Activated CD8-positive, alpha-beta memory T cell treated with anti-CD3 and anti-CD28 coated beads, Interleukin-2, amount 50 U/mL, for 48 hours (primary cell): ENCODE results near the gene SLC22A4.
A peak's percentile ranks its signal among the peaks of the same experiment; 100 is the strongest.

Source experiments
- DNase-seq: peaks from one replicate; pipeline ENCODE4 v3.0.0-alpha.2; 2020

The SLC22A4 gene

GRCh38 chr5:132275367-132276220, 18.6 kb upstream of the SLC22A4 start:
- DNase-seq: peak; percentile 35

GRCh38 chr5:132277256-132277655, 16.9 kb upstream of the SLC22A4 start:
- no peak for DNase-seq

DNA sequence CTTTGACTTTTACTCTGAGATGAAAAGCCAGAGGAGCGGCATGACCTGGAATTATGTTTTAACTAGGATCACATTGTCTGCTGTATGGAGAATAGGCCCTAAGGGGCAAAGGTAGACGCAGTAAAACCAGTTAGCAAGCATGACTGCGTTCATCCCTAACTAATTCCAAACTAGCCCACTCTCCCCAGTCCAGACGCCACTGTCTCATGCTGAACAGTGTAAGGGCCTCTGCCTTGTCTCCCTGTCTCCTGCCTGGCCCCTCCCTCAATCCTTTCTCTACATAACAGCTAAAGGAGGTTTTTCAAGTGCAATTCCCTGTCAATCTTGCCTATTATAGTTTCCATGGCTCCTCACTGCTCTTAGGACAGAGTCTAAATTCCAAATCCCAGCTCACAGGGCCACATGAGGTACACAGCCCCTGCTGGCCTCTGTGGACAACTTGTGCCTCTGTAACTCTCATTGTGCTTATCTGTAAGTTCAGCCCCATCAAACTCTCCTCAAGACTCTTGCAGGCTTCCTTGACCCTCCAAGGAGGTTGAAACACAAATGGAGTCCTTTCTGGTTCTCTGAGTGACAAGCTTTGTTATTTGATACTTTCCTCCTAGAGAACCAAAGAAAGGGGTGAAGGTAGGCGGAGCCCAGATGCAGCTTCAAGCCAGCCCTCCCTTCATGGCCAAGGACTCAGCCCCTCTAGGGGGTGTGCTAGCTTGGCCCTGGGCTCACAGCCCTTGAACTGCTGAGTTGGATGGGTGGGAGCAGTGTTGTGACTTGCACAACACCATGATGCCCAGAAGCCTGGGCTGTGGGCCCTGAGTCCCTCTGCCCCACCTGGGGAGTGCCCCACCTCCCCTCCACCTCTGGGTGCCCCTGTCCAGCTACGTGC, 16.0 kb upstream of the SLC22A4 start:
- peak; percentile 39 for DNase-seq

GRCh38 chr5:132279801-132280200, 14.4 kb upstream of the SLC22A4 start:
- DNase-seq: peak; percentile 26

DNA sequence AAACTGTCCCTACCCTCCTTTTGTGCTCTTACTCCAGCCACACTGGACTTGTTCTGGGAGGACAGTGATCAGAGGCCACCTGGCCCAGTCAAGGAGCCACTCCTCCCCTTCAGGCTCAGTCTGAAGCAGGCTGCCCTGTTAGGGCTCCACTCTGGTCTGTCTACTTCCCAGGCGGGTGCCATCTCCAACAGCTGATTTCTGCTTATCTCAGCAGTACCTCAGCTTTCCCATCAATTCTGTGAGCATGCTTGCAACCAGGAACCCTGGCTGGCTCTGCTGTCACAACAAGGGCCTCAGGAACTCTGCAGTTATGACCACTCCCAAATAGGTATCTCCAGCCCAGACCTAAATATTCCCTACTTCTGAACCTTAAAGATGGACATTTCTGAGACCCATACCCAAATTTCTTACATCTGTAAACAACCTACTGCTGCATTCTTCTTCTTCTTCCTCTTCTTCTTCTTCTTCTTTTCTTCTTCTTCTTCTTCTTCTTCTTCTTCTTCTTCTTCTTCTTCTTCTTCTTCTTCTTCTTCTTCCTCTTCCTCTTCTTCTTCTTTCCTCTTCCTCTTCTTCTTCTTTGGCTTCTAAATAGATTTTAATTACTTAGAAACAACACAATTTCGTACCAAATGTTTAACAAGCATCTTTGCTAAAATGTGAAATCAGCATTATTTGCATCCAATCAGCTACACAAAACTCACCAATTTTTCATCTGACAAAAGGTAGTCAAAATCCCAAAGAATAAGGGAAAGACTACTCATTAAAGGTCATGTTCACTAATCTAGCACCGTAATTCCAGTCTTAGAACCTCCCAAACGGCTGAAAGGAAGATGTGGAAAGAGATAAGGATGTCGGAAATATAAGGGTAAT, 13.6 kb upstream of the SLC22A4 start:
- peak; percentile 36 for DNase-seq

- DNase-seq: peak; percentile 20
These were observed 12.2 kb upstream of the SLC22A4 start for GRCh38 chr5:132281856-132282614.

DNA sequence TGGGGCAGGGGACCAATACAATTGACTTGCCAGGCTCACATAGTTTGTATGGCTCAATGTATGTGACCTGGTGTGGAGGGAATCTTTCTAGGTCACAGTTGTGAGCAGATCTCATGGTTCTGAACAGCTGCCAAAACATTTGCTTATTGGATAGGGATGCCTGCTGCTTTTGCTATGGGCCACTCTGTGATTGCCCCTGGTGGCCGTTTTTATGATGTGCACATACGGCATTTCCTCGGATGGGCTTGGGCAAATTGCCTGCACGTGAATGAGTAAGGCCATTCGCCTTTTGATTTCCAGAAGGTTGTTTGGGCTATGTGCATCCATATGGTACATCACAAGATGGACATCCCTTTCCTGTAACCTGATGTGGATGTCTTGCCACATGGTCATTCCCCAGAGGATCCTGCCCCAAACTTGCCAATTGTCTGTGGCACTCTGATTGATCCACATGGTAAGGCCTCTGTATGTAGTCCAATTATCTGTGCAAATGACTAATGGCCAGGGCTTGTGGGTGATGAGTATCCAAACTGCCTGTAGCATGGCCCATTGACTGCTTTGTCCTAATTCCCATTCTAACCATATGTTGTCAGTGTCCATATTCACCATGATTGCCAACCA, 10.7 kb upstream of the SLC22A4 start:
- peak; percentile 50 for DNase-seq

- DNase-seq: no peak
These were observed 5.1 kb upstream of the SLC22A4 start for GRCh38 chr5:132289097-132289496.

GRCh38 chr5:132291026-132291425, 3.2 kb upstream of the SLC22A4 start:
- peak; percentile 10 for DNase-seq

DNA sequence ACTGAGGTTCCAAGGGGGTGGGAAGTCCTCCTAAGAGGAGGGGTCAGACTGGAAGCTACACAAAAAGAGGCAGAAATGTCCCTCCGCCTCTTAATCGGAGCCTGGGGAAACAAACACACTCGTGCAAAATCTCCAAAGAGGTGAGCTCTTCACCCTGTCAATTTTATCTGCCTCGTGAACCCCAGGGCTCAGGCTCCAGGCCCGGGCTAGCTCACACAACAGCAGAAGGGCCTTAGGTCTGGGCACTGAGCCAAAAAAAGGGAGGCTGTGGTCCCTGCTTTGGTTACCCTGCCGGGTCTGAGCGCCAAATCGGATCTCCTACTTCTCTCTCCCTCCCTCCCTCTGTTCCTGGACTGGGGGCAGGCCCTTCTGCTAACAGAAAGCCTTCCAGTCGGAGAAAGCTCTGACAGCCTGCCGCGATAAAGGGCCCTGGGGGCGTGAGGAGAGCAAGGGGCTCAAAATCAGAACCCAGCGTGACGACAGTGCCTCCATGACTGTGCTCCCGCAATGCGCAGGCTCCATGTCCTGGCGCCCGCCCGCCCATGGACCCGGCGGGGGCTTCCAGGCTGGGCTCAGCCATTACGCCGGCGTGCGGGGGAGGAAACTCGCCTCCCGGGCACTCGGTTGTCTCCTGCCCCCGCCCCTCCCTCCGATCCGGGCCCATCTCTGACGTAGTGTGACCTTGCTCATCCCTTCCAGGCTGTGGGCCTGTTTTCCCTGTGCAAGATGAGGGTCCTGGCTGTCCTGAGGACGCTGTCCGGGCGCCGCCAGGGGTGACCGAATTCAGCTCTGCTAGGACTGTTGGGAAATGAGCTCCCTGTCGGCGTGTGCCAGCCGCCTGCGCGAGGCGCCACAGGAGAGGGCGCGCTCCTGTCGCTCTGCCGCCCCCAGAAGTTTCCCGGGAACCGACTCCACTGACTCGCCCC, 865 bp upstream of the SLC22A4 start:
- DNase-seq: peak; percentile 91

DNA sequence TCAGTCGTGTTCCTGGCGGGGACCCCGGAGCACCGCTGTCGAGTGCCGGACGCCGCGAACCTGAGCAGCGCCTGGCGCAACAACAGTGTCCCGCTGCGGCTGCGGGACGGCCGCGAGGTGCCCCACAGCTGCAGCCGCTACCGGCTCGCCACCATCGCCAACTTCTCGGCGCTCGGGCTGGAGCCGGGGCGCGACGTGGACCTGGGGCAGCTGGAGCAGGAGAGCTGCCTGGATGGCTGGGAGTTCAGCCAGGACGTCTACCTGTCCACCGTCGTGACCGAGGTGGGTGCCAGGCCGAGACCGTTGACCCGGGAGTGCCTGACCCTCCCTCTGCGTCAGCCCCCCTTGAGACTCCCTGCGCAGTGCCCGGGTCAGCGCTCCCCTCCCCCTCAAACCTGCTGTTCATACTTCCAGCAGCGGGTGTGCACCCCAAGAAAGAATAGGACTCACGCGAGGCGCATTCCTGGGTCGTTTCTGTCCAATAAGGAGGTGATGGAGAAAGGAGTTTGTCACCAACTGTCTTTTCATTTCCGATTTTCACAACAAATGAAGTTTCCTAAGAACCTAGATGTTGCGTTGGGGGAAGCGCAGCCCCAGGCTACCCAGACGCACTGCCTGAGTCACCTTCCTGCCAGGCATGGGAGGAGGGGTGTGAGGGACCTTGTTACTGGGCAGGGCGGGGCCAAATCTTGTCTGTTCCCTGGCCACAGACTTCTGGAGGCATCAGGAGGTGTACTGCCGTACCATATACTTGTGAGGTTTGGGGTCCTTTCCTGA, 722 bp downstream of the SLC22A4 start:
- DNase-seq: peak; percentile 83

DNA sequence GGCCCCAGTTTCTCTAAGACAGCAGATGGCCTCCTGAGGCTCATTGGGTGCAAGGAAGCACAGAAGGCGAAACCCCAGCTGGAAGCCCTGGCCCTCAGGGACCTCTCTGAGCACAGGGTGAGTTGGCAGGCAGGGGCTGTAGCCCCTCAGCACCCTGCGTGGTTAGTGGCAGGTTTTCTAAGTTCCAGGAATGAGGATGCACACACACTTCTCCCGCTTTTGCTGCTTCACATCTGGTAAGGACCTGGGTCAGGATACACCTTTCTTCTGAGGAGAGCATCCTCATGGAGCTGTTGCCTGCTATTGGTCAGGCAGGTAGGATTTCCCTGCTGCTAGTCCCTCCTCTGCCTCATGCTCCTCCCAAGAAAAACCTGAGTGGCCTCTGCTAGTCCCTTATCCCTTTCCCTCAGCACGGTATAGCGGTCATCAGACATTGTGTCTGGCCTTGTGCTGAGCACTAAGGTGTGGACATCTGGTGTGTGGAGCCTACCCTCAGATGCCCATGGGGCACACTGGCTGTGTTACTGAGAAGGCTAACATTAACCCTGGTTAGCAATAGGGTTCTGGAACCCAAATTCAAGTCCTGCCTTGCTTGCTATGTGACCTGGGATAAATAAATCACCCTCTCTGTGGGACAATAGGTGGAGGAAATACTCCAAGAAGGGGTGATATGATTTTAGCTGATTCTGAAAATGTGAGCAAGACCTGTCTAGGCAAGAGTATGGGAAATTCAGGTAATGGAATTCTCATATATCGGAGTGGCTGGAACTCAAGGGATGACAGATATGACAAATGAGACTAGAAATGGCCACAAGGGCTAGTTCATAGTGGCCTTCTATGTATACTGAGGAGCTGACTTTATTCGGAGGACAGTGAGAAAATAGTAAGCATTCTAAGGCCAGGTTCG, 1.6 kb downstream of the SLC22A4 start:
- no peak for DNase-seq

DNA sequence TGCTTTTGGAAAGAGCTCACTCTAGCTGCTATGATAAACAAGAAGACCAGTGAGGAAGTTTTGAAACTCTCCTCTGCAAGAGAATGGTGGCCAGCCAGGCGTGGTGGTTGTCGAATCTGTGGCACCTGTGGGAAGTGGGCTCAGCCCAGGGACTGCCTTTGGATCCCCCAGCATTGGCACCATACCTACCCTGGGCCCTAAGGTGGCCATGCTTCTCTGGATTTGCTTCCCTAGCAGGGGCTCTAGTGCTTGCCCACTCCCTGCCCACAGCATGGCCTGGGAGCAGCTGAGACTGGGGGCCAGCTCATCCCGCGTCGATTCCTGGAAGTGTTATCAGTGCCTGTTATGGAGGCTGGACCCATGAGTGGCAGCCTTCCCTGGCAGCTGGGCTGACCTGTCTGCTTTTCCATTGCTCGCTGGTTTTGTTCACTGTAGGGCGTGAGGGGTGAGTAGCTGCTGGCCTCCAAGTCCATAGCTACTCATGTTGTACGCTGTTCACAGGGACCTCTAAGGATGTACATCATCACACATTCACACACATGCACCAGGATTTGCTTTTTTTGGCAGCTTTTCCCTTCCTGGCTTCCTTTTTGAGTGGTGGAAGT, 2.3 kb downstream of the SLC22A4 start:
- peak; percentile 53 for DNase-seq

GRCh38 chr5:132297211-132297940, 3.2 kb downstream of the SLC22A4 start:
- DNase-seq: peak; percentile 38

- peak; percentile 46 for DNase-seq
These were observed 4.4 kb downstream of the SLC22A4 start for GRCh38 chr5:132298298-132299212.

- DNase-seq: no peak
These were observed 5.7 kb downstream of the SLC22A4 start for GRCh38 chr5:132299917-132300316.
